Medulla oblongata (tissue), 1 donor: Measurements from ENCODE around the gene ETFB.

Source experiments
- DNase-seq: peaks from one replicate; pipeline ENCODE4 v3.0.0-alpha.2; 2015; ENCODE audit errors: extremely low spot score

Gene ETFB

DNA sequence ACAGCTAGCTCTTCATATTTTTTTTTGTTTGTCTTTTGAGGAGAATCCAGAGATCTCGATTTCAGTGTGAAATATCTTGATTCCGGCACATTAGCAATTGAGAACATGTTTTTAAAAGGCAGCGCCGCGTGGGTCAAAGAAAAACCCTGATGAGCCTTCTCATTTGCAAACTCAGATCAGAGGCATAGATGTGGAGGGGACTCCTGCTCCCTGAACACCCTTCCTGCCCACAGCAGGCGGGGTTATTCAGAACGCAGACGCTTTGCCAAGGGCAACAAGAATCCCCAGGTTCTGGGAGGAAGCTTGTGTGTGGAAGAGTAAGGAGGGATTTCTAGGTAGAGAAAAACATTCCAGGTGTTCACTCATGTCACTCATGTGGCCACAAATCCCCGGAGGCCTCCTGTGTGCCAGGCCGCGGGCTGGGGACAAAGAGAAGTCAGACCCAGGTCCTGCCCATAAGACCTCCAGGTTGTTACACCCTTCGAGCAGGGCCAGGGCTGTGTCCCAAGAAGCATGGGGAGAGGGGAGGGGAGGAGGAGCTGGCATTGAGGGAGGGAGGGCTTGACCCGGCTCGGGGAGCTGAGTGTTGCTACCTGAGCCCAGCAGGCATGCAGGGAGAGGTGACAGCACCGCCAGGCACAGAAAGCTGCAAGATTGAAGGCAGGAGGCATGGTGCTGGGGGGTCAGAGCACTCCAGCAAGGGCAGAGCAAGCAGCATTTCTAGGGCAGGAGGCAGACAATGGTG lies 70.6 kb downstream of the ETFB start:
- no peak for DNase-seq
